Retina (tissue), 1 donor: ENCODE measurements around the gene TNFRSF4.
"Not testable (repeated sequence)": the region's sequence is repeated elsewhere in the genome, so short reads cannot be mapped to it uniquely, and the experiment has no call there.

Source experiments
- DNase-seq: peaks from one replicate; pipeline ENCODE4 v3.0.0-alpha.2; 2016

Gene TNFRSF4

DNA sequence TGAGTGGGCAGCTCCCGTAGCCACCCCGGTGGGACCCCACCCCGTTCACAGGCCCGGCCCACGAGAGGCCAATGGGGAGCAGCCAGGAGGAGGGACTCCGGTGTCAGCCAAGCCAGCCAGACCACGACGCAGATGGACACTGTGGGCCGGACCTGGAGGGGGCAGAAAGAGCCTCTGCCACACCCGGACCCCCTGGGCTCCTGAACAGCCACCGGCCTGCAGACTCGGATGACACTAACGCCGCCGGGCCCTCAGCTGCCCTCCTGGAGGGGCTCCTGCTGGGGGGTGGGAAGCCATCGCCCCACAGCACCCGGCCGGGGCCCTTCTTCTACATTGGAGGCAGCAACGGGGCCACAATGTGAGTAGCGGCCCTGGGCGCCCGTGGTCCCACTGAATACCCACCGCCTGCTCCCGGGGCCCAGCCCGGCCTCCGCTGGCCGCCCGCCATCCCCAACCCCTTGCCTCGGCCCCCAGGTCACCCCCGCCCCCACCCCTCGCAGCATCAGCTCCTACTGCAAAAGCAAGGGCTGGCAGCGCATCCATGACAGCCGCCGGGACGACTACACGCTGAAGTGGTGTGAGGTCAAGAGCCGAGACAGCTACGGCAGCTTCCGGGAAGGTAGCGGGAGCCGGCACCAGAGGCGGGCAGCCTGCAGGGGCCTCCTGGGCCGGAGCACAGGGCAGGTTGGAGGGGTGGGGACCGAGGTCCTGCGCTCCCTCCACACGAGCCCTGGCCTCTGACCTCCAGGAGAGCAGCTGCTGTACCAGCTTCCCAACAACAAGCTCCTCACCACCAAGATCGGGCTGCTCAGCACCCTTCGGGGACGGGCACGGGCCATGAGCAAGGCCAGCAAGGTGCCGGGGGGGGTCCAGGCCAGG, 33.7 kb downstream of the TNFRSF4 start:
- DNase-seq, result no peak

DNA sequence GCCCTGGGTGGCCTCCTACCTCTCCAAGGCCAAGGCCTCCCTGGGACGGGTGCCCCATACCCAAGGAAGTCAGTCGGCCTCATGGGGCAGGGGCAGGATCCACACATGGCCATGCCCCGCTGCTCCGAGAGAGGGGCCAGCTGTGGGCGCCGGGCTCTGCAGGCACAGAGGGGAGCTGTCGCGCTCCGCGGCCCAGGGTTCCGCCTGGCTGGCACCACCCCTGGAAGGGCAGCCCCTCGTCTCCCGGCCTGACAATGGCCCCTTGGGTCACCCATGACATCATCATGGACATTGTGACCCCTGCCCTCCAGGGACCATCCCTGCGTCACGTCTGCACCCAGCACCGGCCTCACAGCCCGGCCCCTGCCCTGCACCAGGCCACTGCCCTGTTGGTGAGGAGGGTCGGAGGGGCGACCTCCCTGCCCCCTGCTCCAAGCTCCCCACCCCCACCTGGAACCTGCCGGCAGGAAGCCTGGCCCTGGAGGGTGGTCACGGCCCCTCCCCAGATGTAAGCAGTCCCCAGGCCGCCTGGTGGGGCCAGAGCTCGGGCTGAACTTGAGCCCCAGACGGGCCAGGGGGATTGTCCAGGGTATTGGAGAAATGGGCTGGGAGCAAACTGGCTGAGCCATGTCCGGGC, 34.5 kb downstream of the TNFRSF4 start:
- DNase-seq, result no peak

DNA sequence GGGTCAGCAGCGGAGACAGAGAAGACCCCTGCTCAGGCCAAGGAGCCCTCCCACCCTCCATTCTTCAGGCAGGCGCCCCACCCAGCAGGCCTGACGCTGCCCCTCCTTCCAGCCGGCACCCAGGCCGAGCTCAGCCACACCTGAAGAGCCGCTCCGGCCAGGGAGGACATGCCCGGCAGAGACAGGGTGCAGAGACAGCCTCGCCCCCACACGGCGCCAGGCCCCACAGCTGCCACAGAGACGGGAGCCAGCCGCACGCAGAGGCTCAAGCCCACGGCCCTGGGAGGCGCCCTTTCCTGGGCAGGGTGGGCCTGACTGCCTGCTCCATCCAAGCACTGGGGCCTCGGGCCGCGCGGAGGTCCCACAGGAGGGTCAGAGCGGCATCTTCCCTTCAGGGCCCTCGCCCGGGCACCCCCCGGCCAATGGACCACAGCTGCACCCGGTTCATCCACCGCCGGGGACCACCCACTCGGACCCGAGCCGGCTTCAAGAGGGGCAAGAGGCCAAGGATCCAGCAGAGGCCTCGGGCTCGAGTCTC, 35.1 kb downstream of the TNFRSF4 start:
- no peak for DNase-seq

DNA sequence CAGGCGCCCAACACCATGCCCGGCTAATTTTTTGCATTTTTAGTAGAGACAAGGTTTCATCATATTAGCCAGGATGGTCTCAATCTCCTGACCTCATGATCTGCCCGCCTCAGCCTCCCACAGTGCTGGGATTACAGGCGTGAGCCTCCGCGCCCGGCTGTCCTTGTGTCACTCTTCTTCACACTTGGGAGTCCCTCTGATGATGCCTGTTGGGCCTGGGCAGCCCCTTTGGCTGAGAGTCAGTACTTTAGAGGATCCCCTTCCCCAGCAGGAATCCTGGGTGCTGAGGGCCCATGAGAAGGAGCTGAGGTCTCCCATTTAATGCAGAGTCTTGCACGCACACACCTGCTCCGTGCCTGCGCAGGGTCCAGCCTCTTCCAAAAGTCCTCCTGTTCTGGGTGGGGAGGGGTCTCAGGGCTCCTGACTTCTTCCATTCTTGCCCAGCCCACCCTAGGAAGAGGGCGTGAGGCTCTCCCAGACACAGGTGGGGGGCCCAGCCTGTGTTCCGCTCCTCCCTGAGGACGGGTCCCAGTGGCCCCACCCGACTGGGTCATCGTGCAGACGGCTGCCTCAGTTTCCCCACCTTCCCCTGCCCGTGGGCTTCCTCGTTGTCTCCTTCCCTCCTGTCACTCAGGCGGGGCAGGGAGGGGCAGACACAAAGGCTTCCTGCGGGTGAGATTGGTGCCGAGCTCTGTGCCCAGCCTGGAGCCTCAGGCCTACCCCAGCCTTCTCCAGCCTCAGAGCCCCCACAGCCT, 36.3 kb downstream of the TNFRSF4 start:
- no peak for DNase-seq

DNA sequence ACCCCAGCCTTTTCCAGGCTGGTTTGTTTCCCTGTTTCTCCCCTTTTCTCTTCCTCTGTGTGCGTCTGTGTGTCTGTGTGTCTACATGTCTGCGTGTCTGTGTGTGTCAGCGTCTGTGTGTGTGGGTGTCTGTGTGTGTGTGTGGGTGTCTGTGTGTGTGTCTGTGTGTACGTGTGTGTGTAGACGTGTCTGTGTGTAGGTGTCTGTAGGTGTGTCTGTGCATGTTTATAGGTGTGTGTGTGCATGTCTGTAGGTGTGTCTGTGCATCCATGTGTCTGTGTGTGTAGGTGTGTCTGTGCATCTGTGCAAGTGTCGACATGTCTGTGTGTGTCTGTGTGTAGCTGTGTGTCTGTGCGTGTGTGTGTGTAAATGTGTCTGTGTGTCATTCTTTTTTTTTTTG, 37.0 kb downstream of the TNFRSF4 start:
- DNase-seq, result no peak

DNA sequence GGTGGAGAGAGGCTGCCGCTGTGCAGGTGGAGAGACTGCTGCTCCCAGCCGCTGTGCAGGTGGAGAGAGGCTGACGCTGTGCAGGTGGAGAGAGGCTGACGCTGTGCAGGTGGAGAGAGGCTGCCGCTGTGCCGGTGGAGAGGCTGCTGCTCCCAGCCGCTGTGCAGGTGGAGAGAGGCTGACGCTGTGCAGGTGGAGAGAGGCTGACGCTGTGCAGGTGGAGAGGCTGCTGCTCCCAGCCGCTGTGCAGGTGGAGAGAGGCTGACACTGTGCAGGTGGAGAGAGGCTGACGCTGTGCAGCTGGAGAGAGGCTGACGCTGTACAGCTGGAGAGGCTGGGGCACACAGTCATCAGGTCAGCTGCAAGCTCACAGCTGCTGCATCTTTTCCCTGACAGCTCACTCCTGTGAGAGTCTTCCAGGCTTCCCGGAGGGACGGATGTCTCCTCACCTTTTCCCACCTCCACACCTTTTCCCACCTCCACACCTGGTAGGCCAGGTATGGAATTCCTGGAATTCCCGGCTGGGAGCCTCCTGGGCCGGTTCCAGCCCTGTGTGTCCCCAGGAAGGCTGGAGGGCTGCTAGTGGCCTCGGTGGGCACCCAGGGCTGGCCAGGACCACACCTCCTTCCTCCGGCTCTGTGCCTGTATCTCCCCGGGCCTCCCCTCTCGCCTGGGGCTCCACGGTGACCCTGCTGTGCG, 37.7 kb downstream of the TNFRSF4 start:
- DNase-seq, result not testable (repeated sequence)

DNA sequence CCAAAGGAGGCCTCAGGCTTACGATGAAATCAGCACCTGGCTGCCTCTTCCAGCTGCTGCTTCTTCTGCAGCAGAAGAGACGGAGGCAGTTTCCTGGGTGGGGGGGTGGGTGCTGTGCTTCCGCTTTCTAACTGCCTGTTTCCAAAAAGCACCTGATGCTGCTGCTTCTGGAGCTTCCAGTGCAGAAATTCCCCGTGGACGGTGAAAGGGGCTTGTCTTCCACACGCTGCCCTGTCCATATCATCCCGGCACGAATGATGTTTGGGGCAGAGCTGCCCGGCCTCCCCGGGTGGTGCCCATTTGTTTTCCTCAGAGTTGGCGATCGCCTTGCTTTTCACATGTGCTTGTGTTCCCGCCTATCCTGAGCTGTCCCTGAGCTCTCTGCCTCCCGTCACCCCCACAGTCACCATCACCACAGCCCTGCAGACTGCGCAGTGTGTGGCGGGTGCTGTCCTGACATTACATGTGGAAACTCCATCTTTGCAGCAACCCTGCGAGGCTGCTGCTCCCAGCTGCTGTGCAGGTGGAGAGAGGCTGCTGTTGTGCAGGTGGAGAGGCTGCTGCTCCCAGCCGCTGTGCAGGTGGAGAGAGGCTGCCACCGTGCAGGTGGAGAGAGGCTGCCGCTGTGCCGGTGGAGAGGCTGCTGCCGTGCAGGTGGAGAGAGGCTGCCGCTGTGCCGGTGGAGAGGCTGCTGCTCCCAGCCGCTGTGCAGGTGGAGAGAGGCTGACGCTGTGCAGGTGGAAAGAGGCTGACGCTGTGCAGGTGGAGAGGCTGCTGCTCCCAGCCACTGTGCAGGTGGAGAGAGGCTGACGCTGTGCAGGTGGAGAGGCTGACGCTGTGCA, 38.5 kb downstream of the TNFRSF4 start:
- DNase-seq, result no peak

DNA sequence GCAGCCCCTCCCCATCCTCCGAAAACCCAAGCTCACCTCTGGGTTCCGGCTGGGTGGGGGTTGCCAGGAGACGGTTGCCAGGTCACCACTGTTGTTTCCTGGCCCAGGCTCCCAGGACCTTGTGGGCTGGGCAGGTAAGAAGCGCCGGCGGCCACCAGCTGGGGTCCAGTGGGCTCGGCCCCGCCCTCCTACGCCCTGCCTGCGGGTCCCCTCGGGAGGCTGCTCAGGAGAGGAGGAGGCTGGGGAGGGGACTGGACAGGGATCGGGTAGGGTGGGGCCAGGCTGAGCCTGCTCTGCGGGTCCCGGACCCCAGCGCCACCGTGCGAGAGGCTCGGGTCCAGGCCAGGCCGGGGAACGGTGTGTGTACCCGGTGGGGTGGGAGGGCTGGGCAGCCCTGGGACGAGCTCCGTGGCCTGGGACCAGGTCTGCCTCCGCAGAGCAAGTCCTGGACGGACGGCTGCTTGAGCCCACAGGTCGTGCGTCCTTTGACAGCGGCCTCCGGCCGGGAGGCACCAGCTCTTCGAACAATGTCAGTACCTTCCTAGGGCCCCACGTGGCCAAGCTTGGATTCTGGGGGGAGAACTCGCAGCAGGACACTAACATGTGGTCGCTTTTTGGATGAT, 40.0 kb downstream of the TNFRSF4 start, which contains the start of gene TTLL10:
Gene TTLL10, plus strand, starts transcription at position 88 of the 623 bp plus-strand sequence. CDS start 5,336 bp downstream, outside the sequence.
- DNase-seq, result peak; percentile 70

DNA sequence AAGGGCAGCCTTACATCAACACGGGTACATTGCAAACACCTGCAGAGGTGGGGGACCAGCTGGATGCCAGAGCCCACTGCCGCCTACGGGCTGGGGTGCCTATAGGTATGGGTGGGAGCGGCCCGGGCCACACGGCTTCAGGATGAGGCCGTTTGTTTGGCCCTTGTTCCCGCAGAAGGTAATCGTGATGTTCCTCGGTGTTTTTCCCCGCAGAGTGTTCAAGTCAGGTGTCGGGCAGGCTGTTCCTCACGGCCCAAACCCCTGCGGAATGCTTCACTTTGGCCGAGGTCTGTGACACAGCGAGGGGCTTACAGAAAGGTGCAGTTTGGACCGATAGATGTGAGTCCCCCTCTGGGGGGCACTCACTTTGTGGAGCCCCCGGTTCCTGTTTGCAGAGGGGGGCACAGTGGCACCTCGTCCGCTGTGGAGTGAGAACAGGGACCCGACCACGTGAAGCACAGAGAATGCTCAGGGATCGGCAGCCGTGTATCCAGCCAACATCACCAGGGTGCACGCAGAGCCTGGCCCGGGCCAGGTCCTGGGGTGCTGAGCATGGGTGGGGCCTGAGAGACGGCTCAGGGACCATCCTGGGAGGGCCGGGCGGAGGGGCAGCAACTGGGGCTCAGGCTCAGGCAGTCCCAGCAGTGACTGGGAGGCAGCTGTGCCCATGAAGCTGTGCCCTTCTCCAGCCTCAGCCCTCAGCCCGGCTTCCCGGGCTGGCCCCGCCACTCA, 40.7 kb downstream of the TNFRSF4 start:
- DNase-seq, result peak; percentile 12

DNA sequence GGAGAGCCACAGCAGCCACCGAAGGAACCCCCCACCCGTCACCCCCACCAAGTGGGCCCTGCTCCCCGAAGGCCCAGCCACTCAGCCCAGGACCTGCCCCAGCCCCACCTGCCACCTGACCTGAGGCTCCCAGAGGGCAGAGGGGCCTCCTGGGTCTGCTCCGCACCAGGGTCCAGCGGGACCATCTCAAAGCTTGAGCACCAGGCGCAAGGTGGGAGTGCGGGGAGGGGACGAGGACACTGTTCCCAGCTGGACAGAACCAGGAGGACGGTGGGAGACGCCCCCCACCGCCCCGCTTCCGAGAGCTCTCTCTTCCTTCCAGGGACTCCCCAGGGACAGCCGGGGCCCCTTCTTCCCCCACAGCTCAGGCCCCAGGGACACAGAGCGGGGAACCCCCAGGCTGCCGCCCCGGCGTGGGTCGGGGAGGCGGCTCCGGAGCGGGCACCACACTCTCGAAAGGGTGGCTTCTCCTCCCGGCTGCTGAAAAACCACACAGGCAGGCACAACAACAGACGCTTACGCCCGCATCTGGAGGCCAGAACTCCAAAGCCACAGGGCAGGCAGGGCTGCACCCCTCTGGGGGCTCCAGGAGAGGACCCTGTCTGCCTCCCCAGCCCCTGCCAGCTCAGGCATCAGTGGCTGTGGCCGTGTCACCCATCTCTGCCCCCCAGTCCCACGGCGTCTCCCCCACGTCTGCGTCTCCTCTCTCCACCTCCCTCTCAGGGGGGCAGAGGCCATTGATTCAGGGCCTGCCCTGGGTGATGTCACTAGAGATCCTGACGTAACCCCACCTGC, 42.2 kb downstream of the TNFRSF4 start:
- DNase-seq, result no peak

DNA sequence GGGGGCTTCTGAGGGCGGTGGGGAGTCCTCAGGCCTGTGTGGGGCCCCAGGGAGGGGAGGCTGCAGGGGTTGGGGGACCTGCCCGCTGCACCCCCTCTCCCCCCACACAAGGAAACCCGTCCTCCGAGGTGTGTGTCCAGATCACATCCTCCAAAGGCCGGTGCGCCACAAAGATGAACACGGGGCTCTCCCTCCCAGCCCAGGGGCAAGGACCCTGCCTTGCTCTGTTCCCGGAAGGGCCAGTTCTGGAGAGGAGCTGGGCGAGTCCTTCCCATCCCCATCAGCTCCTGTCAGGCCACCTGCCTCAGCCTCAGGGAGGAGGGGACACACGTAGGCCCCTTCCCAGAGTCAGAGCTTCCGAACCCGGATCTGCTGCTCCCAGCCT, 42.8 kb downstream of the TNFRSF4 start:
- no peak for DNase-seq

DNA sequence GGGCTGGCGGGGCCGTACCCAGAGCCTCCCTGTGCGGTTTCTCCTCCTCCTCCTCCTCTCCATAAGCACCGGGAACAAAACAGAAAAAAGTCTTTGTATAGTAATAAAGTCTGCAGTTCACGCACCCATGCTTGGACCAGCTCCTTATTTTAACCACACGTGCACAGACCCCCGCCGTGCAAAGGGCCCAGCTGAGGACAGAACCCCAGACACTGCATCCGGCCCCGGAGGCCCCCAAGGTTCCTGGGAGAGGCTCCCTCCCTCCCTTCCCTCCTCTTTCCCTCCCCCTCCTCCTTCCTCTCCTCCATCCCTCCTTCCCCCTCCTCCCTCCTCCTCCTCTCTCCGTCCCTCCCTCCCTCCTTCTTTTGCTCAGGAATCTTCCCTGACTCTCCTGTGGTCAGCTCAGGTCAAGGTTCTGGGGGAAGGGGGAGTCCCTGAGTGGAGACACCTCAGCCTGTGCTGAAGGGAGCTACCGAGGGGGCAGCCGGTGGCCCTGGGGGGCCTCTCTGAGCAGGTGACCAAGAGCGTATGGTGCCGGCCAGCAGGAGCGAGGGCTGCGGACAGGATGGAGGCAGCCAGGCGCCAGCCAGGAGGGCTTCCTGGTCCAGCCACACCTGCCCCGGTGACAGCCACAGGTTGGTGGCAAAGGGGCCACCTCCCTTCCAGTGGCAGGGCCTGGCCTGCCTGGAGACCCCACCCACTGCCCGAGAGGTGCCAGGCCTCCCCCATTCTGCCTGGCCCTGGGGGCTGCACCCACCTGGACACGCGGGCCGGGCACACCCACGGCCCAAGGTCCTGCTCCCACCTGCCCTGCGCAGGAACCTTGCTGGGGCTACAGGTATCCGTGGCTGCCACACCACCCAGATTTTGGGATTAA, 43.5 kb downstream of the TNFRSF4 start:
- no peak for DNase-seq

DNA sequence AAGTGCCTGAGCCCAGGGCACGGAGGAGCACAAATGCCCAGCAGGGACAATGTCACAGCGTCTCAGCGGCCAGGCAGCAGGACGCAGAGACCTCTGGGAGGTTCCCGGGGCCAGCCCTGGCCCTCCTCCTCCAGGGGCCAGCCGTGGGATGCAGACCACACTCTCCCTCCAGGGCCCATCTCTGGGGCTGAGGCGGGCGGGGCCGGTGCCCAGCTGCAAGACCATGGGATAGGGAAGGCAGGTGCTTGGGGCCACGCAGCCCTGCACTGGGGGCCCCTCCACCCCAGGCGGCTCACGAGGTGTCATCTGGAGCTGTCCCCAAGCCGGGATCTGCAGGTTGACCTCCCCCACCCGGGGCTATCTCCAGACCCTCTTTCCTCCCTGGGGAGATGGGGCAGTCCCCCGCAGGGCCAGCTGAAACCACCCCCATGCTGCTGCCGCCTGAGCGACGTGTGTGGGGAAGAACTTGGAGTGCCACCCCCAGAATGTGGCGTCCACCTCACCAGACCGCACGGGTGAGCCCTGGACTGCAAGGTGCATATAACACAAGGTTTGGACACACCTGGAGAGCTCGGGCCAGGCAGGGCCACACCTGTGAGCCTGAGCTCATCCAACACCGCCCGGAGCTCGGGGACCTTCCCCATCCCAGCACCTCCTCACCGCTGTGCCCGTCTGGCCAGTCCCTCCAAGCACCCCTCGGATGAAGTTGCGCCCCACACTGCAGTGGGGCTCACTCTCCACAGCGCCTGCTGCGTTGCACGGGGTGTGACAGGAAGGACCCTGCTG, 44.3 kb downstream of the TNFRSF4 start:
- DNase-seq, result peak; percentile 19

DNA sequence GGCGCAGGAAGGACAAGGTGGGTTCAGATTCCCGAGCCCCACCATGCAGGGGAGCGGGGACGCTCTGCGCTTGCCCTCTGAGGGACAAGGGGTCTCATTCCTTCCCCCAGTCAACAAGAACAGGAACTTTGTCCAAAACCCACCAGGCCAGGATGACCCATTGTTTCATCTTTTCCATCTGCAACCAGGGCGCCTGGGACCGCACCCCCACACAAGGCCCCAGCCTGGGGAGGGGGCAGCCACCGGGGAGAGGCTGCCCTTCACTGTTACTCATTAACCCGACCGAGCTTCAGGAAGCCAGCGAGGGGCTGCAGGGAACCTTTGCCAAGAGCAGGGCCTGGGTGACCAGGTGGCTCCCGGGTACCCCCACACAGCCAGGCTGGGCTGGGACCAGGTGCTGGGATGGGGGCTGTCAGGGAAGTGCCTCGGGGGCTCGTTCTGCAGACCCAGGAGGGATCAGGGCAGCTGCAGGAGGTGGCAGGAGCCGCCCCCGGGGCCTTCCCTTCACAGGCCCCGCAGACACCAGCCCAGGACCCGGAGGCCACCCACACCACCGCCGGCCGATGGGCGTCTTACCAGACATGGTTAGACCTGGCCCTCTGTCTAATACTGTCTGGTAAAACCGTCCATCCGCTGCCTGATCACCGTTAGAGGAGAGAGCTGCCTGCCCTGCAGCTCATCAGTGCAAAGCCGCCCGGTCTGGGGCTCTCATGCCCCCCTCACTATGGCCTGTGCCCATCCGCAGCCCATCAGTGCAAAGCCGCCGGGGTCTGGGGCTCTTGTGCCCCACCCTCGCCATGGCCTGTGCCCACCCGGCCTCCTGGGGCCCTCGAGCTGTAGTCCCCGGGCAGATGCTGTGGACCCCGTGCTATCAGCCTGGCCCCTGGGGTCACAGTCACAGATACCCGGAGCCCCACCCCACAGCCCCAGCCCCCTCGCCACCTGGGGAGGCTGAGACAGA, 45.2 kb downstream of the TNFRSF4 start:
- DNase-seq, result peak; percentile 45

DNA sequence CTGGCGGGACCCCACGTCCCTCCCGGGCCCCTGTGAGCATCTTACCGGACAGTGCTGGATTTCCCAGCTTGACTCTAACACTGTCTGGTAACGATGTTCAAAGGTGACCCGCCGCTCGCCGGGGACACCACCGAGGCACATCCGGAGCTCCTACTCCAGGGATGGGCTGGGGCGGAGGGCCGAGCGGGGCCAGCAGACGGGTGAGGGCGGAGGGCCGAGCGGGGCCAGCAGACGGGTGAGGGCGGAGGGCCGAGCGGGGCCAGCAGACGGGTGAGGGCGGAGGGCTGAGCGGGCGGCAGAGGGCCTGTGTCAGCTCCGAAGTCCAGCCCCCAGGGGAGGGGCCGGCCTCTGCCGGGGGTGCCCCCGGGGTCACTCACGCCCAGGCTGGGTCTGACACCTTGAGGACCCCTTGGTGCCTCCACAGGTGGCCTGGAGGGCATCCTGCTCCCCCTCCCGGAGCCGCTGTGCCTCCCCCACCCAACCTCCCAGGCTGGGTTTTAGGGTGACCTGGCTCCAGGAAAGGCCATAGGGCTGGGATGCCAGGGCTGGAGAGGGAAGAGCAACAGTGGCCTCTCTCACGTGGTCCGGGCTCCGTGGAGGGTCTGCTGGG, 46.0 kb downstream of the TNFRSF4 start:
- DNase-seq, result no peak

DNA sequence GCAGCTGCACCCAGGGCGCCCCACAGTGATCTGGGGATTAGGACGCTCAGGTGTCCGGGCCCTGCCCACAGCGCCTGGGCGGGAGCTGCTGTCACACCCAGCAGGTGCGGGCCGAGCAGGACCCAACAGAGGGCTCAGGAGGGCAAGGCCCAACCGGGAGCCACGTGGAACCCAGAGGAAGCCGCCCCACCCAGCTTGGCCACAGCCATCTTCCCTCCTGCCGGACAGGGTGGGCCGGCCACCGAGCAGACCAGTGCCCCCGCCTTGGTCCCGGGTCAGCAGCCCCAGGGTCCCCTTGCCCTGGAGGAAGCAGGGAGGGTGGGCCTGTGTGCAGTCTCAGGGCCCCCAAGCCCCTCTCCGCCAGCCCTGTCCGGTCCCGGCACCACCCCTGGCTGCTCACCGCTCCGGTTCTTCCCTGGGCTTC, 46.5 kb downstream of the TNFRSF4 start:
- peak; percentile 6 for DNase-seq
